GM18909 (cell line): ENCODE results near the gene TNRC6B.

Experiments used
- ATAC-seq: cut with Tn5 transposase; IDR thresholded peaks from one replicate; pipeline ENCODE4 v1.9.1; 2021; ENCODE audit warnings: mild to moderate bottlenecking; ENCODE audit not compliant: unreplicated experiment, poor library complexity

Gene TNRC6B

DNA sequence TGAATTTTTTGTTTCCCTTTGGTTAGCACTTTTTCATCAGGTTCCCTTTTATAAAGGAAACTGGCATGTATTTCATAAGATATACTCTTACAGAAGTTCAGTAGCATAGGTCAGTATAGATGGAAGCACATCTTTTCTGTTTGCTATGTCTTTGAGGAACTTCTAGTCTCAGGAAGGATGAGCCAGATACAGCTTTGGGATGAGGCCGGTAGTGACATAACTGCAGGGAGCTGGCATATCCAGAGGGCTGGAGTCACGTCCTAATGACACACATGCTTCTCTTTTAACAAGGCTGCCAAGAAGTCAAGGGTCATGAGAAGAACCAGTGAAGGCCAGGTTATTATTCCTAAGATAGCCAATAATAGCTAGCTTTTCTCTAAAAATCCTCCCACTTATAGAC is 135.3 kb downstream of the TNRC6B start:
- ATAC-seq = no peak

DNA sequence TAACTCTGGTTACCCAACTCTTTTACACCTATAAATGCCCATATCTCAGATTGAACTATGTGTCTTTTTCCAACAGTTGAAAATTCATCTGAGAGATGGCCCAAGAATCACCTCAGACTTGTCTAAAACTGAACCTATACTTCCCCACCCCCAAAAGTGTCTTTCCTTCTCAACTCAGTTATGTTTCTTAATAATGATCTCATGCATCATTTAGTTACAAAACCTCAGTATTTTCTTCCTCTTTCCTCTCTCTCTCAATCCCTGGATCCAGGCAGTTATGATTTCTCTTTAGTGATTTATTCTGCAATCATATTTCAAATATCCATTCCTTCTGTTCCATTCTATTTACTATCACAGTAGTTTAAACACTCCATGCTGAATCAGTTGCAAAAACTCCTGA is 136.3 kb downstream of the TNRC6B start:
- ATAC-seq = no peak

DNA sequence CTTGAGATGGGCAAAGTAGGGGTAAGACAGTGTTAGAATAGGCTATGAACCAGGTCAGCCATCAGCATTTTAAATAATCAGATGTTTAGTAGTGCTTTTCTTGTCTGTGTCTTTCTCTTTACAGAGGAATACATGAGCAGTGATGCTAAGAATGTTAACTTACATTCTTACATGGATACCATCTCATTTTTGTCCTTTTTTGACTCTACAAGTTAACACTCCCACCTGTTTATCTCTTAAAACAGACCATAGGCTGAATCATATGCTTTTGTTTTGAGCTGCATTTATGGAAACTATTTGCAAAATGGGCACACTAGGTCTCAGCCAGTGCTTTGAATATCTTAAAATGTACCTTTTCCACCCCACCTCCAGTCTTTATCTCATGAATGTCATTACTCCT is 143.0 kb downstream of the TNRC6B start:
- no peak for ATAC-seq

DNA sequence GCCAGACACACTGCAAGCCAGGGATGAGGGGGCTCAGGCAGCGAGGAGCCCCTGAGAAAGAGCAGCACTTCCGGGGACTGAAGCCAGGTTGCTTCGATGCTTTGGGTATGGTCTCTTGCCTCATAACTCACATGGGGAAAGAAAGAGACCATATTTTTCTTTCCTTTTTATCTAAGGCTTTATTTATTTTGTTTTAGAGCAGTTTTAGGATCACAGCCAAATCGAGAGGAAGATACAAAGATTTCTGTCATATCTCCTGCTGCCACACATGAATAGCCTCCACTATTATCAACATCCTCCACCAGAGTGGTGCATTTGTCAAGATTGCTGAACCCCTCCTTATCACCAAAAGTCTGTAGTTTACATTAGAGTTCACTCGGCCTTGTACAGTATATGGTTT is 144.3 kb downstream of the TNRC6B start:
- ATAC-seq = no peak

DNA sequence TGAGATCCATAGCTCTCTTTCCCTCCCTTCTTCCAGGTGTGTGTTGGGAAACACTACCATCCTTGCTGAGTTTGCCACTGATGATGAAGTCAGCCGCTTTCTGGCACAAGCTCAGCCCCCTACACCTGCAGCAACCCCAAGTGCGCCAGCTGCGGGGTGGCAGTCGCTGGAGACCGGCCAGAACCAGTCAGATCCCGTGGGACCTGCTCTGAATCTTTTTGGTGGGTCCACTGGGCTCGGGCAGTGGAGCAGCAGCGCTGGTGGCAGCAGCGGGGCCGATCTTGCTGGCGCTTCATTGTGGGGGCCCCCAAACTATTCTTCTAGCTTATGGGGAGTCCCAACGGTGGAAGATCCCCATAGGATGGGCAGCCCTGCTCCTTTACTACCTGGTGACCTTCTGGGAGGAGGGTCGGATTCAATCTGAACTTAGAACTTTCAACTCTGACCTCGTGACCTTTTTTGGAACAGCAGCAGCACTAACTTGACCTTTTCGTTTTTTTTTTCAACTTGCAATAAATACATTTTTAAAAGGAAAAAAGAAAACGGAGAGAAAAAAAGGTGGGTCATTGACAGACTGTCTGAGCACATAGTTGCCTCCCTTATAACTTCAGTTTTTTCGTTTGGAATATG is 145.2 kb downstream of the TNRC6B start:
- ATAC-seq = no peak

DNA sequence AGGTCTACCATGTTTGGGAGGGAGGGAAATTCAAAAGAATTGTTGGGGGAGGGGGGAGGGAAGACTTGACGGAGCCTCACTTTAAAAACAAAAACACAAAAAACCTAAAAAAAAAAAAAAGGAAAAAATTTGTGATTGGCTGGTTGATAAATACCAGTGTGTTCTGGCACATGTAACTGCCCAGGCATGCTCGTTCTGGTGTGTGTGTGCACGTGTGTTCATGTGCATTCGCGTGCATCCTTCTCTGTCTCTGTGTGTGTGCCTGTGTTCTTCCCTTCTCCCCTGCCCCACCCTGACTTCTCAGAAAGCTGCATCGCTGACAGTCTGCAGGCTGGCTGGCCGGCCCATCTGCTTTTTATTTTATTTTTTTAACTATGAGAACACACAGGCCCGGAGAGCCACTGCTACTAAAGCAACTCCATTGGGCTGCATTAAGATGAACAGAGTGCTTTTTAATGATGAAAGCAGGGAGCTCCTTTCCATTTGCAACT is 146.0 kb downstream of the TNRC6B start:
- no peak for ATAC-seq

DNA sequence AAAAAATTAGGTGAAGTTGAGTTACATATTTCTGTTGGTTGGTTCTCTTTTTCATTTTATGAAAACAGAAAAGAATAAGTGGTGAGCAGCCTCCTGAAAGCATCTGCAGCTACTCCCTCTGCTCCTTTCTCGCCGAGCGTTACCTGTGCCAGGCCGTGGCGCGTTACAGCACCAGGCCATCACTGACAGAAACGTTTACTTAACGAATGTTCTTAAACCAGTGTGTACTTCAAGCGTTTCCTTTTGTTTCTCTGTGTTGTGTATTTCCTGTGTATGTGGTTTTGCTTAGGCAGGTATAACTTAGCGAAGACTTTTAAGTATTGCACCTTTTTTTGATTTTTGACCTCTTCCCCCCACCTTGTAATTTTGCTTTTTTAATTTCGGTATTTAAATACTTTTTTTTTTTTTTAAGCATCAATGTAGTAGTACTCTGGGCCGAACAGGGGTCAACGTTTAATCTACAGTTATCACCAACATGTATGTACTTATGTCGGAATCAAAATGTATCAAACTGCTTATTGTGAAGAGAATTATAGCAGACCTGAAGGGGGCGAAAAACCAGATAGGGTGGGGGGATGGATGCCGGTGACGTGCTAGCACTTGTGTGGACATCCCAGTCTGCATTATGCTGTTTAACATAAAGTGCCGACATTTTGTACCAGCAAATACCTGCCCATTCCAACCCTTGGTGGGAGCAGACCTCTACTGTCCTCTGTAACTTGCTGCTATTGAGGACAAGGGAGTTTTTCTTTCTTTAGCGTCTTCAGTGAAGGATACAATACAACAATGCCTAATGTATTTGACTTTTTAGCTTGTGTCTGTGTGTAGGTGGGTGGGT is 147.0 kb downstream of the TNRC6B start:
- no peak for ATAC-seq

DNA sequence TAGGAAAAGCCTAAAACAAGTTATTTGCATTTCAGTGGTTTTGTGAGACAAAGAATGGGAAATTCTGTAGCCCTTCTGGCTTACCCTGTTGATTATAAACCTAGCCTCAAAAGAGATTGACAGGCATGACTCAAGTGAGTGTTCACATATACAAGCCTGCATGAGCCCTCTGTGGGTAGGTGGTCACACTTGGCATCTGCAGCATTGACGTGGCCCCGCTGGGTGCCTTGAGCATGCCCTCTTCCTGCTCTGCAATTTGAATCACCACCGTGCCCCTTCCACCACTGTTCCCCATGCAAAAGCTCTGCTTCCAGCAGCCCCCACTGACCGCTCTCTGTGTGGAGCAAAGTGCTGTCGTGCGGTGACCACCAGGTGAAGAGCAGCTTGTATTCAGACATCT is 147.6 kb downstream of the TNRC6B start:
- no peak for ATAC-seq

DNA sequence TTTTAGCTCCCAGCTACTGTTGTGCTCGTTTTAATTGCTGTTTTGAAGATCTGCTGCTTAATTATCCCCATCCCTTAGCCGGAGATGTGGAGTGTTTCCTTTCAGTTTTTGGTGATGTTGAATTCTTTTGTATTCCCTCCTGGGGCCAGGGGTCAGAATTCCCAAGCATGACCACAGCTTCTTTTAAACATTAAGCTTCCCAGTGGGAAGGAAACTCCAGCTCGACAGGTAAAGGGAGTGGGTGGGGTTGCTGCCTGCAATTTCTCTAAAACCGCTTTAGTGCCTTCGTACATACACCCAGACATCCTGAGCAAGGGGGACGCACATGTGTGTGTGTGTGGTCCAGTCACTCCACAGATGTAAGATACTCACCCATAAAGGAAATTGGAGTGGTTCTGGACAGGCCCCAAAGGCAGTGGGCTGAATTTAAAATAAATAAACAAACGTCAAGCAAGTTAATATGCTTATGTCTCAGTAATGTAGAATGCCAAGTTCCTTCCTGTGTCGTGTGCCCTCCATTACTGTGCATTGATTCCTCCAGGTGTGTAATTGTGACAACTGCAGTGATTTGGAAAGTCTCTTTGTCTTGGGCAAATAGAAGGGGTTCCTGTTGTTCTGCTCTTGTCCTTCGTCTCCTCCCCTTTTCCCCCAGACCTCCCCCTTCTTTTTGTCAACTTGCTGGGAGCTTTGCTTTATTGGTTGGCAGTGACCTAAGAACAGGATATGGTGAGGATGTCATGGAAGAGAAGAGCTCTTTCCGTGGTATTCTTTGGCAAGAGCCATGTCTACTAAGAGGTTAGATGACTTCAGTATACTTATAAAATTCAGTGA is 149.4 kb downstream of the TNRC6B start:
- no peak for ATAC-seq

DNA sequence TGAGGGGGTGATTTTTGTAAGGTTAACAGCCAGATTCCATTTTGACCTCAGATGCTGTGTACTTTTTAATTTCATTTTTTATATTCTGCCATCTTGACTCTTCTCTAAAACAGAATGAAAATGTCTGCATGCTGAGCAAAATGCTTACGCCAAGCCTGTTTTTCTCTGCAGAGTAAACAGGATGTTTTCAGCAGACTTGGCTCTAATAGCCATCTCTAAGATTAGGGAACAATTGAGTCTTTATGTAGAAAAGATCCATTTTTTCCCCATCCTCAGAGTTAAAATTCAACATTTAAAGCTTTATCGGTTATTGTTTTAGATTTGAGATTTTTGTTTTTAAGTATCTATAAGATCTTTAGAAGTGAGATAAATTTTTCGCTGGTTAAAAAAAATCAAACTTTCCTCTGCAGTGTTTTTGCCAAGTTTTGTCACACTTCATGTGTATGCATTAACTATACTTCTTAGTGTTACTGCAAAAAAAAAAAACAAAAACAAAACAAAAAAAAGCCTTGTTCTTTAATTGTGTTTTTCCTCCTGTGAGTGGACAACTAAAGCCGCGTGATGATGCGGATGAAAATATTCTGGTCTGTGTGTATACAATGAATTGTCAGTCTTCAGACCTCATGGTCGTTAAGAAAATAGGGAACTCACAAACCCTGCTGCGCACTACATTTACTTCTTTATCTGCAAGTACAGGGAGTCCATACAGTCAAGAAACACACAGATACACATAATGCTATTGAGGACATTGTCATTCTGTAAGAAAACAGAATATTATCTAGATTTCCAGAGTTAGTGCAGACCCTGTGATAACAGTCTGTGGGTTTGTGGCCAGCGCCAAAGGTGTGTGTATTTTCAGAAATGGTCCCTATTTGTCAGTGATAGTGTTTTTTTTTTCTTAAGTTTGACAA is 151.1 kb downstream of the TNRC6B start:
- no peak for ATAC-seq

DNA sequence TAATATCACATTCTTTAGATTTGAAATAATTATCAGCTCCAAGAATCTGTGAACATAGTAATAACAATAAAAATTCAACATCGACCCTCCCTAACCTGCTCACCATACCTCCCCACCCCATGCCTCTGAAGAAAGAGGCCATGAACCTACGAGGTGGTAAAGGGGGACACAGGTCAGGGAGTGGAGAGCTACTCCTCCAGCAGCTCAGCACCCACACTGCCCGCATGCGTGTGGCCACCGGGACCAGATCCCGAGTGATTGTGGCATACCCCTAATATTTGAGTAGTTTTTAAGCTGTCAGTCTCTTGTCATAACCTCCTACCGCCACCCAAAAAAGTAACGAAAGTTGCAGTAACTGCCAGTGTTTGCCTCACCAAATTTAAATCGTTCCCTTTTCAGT is 151.7 kb downstream of the TNRC6B start:
- no peak for ATAC-seq

DNA sequence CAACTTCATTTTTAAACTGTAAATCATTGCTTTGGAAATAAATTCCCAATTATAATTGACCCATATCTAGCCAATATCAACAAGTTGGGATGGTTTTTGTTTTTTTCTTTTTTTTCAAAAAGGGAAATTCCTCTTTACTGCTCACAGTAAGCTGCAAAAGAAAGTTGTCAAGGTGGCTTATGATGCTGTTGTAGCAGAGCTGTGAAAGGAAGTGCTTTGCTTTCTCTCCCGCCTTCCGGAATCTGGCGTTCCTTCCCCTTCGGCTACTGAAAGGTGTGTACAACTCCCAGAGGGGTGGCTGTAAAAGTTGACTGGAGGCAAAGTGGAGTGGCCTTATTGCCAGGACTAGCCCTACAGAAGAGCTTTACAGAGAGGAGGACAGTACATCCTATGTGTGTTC is 152.4 kb downstream of the TNRC6B start:
- ATAC-seq = no peak

DNA sequence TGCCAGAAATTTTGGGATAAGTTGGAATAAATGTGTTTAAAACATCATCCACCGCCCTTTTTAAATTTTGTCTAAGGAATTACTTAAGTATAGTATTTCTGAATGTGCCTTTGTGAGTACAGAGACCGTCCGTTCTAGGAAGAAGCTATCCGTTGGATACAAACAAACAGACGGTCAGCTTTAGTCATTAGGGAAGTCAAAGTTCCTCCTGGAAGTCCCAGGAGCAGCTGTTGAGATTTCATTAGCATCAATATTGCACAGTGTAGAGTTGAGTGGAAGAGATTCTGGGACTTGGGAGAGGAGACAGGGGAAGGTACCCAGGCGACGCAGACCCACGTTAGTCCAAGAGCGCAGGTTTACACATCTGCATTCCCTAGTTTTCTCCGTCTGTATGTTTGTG is 152.9 kb downstream of the TNRC6B start:
- ATAC-seq = no peak

DNA sequence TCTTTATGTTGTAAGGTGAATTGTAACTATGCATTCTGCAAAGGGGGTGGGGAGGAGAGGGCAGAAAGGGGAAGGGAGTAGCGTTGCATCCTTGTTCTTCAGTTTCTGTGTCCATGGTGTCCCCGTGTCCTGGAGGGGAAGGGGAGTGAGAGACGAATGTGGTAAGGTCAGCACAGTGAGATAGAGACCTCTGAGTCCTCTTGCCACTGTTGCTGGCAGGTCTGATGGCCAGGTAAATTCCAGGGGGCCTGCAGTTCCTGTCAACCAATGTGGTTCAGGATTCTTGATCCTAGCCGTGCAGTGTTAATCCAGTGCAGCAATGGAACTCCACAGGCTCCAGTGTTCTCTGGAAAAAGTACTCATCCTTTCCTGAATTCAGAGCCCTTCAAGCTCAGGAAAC is 154.0 kb downstream of the TNRC6B start:
- no peak for ATAC-seq

DNA sequence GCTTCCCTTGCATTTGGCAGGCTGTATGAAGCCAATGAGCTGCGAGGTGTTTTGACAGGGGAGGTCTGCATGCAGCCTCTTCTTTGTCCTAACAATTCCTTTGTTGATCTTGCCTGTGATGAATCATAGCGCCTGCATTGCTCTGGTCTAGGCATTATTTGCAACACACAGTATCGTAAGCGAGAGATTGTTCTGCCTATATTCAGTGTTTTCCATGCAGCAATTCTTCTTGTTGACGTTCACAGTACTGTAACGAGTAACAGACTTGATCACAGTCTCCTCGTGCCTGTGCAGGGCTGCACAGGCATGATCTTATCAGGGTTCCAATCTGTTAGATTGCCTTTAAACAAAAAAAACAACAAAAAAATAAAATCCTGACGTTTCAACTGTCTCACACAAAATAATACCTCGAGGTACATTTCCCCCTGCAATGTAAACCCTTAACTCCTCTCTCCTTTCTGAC is 154.6 kb downstream of the TNRC6B start:
- no peak for ATAC-seq

DNA sequence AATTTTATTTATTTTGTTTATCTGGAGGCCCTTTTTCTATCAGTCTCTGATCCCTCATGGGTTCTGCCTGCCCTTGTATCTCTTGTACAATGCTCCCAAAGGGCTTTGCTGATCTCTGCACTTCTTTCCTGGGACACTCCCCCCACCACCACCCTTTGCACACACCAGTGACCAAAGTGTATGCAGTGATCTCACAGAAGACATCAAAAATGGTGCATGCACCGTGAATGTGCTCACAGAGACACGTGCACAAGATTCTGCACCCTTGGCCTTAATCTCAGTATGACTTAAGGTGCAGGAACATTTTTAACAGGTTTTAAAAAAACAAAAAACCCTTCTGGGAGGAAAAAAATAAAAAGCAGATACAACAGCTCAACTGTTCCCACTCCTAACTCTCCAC is 156.3 kb downstream of the TNRC6B start:
- no peak for ATAC-seq

DNA sequence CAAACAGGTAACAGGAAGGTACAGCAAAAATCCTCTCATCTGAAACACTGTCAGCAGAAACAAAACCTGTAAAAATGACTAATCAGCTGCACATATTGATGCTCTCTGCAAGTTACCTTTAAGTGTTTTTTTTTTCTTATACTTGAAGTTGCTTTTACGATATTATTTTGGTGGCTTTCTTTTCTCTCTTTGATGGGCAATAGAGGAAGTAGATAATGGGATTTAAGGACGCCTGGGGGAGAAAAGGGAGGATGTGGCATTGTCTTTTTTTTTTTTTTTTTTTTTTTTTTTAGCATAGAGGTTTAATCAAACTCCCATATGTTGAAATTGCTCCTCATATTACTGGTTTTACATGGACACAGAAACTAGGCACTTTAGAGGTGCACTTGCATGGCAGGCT is 157.2 kb downstream of the TNRC6B start:
- no peak for ATAC-seq

DNA sequence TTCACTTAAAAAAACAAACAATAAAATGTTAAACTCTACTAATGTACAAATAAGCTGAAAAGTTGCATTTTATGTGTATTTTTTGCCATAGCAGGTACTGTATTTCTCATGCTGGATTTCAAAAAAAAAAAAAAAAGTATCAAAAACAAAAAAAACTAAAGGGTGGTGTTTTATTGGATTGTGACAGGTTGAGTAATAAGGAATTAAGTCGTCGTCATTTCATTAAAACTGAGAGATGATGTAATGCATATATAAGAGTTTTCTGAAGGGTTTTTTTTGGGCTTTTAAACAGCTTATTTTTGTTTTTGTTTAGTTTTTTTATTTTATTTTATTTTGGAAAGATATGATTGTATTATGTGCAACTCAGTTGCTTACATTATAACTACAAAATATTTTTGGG is 157.6 kb downstream of the TNRC6B start:
- no peak for ATAC-seq

DNA sequence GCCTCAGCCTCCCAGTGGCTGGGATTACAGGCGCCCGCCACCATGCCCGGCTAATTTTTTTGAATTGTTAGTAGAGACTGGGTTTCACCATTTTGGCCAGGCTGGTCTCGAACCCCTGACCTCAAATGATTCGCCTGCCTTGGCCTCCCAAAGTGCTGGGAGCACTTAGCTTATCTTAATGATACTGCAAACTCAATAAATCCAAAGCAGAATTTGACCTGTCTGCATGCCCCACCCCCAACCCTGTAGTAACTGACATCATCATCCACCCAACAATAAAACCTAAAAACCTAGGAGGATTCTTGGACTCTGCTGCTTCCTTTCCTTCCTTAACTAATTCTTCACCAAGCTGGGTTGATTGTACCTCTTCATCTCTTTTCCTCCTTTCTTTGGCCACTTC is 162.3 kb downstream of the TNRC6B start:
- ATAC-seq = no peak

DNA sequence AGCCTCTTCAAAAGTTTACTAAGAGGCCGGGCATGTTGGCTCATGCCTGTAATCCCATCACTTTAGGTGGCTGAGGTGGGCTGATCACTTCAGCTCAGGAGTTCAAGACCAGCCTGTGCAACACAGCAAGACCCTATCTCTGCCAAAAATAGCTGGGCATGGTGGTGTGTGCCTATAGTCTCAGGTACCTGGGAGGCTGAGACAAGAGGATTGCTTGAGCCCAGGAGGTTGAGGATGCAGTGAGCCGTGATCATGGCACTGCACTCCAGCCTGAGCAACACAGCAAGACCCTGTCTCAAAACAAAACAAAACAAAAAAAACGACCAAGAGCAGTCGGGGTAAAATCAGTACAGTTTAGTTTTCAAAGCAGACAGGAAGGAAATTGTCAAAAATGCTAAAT is 163.9 kb downstream of the TNRC6B start:
- ATAC-seq = no peak
